ELF-1 (cell line): ENCODE measurements around the gene SGK1.
"Not testable (repeated sequence)": the region's sequence is repeated elsewhere in the genome, so short reads cannot be mapped to it uniquely, and the experiment has no call there.

Source experiments
- DNase-seq: peaks from one replicate; pipeline ENCODE4 v3.0.0-alpha.2; 2016; ENCODE audit warnings: low read depth, low spot score

The SGK1 gene

DNA sequence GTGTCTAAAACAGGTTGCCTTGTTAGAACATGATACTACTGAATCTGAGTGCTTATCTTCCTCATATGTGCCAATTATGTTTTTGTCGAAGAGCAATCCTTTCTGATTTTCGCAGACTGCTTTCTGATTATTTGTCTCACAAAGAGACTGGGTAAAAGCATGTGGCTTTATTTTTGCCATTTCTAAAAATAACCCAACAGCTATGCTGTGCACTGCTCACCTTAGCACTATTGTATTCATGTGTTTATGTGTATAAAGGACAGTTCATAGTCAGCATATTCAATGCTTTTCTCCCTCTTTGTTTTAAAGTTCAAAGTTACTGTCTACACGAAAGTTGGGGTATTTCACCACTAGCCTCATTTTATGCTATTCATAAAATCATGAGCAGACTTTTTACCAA lies 127.0 kb downstream of the SGK1 start:
- DNase-seq = no peak

DNA sequence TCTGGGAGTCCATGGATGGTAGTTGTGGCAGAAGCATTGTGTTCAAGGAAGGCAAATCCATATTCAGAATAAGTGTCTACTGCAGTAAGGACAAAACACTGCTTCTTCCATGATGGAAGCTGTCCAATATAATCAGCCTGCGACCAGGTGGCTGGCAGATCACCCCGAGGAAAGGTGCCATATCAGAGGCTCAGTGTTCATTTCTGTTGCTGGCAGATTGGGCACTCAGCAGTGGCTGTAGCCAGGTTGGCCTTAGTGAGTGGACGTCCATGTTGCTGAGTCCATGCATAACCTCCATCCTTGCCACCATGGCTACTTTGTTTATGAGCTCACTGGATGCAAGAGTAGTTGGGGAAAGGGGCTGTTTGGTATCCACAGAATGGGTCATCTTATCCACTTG lies 130.2 kb downstream of the SGK1 start:
- DNase-seq = no peak

DNA sequence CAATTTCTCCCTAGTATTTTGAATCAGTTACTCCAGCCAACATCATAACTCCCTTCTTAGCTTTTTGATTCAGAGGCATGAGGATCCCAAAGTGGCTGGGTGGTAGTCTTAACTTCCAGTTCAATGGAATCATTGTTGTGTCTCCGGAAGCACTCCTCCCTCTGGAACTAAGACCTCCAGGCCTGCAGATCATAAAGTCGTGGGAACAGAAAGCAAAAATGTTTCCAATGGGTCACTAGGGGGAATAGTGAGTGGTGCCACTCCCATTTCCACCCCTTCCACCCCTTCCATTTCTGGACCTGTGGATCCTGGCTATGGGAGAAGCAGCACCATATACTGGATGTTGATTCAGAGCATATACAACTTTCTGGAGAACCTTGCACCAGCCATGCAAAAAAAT lies 130.8 kb downstream of the SGK1 start:
- no peak for DNase-seq

DNA sequence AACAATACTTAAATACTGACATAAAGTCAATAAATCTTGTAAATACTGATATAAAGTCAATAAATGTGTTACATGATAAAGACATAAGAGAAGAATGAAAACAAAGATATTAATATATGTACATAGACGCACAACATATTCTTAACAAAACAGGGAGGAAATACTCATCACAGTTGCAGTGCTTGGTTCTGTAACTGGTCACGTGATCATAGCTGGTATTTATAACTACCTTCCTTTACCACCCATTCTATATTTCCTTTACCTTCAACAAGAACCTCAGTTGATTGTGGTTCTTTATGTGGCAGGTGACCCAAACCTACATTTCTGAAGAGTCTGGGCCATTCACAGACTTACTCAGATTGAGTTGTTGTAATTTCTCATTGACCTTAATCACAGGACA lies 131.6 kb downstream of the SGK1 start:
- no peak for DNase-seq

DNA sequence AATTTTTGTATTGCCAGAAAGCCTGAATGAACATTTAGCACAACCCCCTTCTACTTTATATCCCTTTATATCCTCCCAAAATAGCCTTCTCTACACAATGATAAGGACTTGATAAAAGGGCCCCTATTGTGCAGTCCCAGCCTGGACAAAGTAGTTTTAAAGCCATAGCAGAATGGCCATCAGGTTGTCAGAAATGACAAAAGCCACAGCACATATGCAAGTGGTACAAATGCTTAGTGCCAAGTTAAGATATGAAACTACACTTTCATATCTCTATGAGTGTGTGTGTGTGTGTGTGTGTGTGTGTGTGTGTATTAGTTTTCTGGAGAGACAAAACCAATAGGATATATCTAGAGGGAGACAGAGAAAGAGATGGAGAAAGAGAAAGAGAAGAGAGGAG lies 132.6 kb downstream of the SGK1 start:
- no peak for DNase-seq

DNA sequence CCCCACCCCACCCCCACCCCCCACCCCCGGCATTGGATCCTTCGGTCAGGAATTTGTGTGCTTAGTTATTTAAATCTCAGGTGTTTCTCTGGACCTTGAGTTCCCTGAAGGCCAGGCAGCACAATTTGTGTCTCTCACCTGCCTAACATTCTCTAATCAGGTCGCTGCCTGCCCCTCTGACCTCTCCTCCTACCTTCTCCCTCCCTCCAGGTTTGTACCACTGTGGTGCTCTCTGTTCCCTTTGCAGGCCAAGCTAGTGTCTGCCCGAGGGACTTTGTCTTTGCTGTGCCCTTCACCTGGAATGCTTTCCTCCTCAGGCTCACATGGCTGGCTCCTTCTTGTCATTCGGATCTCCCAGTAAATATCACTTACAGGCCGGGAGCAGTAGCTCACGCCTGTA lies 134.1 kb downstream of the SGK1 start:
- peak; percentile 78 for DNase-seq

DNA sequence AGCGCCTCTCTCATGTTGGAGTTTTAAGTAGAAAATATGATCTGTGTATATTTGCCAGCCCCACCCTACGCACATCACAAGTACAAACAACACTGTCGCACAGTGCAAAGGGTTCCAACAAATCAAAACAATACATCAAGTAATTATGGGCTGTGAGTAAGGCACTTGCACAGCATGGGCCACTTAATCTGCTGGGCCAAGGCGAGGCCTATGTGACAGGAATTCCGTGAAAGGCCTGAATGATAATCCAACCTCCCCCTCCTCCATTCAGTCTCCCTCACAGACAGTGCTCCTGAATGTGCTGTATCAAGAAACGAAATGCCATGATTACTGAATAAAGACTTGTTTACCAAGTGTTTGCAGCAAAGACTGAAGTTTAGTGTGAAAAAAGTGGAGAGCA lies 135.4 kb downstream of the SGK1 start:
- DNase-seq = no peak

DNA sequence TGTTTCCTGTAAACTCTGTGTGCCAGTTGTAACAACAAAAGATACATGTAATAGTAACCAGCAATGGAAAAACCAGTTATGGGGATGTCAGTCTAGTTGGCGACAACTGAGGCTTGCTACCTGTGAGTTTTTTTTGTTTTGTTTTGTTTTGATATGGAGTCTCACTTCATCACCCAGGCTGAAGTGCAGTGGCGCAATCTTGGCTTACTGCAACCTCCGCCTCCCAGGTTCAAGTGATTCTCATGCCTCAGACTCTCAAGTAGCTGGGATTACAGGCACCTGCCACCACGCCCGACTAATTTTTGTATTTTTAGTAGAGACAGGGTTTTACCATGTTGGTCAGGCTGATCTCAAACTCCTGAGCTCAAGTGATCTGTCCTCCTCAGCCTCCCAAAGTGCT lies 136.2 kb downstream of the SGK1 start:
- DNase-seq = not testable (repeated sequence)

DNA sequence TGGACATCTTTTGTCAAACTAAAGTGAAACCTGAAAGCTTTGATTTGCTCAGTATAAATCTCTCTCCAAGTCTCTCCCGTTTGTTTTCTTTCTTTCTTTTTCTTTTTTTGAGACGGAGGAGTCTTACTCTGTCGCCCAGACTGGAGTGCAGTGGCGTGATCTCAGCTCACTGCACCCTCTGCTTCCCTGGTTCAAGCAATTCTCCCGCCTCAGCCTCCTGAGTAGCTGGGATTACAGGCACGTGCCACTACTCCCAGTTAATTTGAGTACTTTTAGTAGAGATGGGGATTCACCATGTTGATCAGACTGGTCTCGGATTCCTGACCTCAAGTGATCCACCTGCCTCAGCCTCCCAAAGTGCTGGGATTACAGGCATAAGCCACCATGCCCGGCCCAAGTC lies 136.7 kb downstream of the SGK1 start:
- not testable (repeated sequence) for DNase-seq

DNA sequence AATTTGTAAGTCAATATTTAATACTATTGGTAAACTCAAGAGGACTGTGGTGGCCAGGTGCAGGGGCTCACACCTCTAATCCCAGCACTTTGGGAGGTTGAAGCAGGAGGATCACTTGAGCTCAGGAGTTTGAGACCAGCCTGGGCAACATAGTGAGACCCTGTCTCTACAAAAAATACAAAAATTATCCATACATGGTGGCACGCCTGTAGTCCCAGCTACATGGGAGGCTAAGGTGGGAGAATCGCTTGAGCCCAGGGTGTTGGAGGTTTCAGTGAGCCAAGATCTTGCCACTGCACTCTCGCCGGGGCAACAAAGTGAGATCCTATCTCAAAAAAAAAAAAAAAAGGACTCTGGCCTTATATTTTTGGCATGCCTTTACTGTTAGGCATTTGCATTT lies 137.4 kb downstream of the SGK1 start:
- DNase-seq = not testable (repeated sequence)

DNA sequence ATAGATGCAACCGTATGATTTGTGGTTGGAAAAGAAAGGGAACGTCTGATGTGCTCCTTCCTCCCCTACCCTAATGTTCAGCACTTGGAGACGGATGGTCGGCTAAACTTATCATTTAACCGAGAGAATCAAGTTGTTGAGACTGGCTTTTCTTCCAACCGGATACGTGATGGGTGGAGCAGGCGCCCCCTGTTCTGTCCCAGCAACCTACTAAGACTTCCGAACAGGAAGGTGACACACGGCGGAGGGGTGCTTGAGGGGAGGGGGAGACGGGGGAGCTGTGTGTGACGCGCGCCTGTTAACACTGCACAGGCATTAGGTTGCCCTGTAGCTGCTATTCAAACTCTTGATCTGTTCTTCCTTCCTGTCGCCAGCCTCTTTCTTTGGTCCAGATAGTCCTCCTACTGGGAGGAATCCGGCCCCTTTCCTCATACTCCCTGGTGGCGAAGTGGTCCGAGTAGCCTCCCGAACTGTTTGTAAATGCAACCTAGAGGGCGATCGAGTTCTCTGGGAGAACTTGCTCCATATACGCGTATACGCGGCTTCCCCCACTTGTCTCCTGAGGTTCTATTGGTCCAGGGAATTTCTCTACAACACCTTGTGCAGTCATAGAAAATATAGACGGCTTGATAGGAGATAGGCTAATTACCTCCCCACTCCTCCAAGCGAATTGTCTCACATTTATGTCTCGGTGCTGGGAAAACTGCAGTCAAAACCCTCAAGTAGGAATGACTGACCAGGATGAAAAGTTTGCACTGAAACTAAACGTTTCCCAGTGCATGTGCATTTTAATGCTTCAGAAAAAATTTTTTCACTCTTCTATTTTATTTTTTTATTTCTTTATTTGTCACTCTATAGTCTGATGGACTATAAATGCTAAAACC lies 139.5 kb downstream of the SGK1 start:
- DNase-seq = peak; percentile 94

DNA sequence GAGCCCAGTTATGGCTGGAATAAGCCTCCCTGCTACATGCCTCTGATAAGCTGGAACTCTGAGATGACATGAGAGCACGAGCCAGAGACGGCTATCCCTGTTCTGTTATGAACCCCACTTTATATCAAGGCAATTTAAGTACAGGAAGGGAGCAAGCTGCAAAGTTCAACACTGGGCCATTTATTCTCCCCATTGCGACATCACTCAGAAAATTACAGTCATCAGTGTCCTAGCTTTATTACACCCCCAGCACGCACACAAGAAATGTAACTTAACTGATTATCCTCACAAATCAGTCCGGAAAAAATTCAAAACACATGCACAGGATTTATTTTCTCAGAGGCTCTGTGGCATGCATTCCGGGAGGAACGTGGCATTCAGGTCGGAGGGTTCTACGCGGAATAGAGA lies 140.2 kb downstream of the SGK1 start:
- DNase-seq = no peak

DNA sequence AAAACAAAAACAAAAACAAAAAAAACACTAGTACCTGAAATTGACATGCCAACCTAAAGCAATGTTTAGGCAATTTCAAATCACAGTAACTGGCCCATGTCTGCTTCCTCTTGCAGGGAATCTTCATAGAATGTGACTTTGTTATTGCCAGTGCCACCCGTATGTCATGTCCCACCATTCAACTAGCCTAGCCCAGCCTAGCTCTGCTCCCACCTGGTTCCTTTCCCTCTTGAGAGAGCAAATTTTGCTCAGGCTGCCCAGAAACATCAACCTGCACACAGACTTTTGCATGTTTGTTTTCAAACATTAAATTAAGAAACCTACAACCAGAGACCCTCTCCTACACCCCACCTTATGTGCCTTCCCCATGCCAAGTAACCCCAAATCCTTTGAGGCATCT lies 140.7 kb downstream of the SGK1 start:
- no peak for DNase-seq

DNA sequence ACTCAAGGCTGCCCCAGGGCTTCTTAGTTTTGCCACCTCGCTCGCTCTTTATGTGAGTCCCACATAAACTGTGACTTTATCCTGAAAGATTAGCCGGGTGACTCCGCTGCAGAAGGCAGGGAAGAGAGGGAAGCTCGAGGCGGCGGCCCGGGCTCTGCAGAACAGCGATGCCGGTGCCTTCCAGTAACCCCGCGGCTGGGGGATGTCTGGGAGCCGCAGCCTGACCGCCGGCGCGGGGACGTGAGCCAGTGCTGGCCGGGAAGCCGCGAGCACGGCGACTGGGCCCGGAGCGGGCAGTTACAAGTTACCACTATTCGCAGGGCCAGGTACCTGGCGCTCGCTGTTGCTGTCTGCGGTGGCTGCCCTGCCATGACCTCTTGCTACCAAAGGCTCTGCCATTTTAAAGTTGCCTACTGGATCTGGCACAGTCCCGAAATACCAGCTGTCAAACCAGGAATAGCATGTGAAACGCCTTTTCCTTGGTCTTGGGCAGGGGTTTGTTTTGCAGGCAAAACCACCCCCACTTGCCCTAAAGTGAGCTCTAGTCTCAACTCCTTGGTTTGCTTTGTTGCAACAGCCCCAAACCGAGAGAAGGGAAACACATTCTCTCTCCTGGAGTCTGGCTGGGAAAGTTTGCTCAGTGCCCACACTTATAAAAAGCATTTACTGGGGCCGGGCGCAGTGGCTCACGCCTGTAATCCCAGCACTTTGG lies 141.5 kb downstream of the SGK1 start:
- peak; percentile 76 for DNase-seq

DNA sequence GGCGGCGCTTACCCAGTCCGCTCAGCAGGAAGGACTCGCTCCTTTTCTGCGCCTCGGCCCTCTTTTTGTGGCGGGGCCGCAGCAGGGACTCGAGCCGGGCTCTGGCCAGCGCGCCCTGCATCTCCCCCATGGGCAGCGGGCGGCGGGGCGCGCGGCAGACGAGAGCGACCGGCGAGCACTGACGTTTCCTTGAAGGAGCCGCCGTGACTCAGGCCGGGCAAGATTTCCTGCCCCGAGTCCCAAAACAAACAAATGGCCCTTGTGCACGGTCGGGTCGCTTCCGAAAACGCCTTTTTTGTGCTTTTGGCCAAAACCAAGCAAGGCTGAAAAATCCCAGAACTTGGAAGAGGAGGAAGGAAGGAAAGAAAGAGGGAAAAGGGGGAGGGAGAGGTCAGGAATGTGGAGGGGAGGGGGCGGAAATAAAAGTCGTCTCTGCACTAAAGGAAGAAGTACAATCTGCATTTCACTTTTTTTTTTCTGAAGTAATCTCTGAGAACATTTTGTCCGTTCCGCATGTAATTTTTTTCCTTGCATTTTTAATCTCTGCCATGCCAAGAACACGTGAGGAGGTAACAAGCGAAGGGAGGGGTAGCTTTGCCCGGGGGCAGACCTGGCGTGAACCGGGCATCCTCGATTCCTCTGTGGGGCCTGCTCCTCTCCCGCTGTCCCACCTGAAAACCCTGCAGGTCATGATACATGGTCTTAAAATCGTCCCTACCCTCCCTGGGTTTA lies 142.2 kb downstream of the SGK1 start:
- DNase-seq = peak; percentile 85

DNA sequence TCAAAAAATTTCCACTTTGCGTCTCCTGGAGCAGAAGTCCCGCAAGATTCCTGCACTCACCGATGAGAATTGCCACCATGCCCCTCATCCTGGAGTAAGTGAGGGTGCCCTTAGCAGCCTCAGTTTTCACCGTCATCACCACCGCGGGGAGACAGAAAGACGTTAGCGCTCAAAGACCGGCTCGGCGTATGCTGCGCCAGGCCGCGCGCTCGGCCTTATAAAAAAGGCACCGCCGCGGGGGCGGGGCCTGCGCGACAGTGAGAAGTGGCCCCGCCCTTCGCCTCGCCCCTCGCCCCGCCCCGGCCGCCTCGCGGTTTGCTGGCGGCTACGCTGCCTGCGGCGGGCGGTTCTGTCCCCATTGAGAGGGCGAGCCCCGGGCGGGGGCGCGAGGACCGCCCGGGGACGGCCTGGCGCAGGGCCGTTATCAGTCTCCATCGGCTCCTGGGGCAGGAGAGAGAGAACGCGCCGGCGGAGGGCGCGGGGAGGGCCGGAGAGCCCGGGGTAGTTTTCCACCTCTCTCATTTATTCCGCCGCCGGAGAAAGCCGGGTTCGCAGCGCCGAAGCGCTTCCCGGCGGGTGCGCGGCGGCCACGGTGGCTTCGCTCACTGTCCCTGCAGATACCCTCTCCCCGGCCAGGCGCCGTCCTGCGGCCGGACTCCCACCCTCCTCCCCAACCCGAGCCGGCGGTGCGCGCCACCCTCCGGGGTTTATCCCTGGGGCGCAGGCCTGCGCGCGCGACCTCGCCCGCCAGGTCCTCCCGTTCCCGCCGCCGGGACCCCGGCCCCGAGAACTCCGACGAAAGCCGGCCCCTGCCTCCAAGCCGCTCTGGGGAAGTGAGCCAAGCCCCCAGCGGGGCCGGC lies 143.0 kb downstream of the SGK1 start:
- DNase-seq = peak; percentile 95

DNA sequence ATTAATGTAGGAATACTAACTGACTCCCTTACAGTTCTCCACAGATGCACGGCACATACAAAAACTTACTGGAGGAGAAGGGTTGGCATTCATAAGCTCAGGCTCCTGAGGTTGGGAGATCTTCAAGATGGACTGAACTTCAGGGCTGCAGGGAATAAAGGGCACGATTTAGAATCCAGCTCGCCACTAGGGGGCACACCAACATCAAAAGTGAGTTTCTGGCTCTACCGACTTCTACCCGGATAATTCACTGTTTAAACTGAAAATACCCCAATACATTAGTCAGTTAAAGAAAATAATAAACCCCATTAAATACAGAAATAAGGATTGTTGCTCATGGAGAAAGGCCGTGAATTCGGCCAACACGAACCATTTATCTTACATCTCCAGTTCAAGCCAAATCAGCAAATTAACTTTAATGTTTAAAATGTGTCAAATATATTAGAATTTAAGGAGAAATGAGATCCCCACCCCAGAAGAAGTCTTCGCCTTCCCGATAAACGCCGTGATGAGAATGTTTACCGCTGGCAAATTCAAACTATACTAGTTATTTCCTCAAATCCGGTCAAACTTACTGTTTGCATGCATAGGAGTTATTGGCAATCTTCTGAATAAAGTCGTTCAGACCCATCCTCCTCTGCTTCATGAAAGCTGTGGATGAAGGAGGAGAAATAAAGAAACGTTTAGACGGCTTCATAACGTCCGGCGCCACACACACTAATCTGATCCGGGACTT lies 143.8 kb downstream of the SGK1 start:
- DNase-seq = peak; percentile 90

DNA sequence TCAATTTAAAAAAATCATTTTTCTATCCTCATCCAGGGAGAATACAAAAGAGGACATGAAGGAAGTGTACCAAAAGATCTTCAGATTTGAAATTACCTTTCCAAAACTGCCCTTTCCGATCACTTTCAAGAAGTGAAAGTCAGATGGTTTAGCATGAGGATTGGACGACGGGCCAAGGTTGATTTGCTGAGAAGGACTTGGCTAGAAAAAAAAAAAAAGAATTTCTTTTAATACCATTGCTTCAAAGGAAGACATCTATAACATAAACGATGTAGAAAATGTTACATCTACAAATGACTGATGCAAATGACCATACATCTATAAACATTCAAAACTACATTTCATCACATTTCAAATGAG lies 144.6 kb downstream of the SGK1 start:
- DNase-seq = no peak

DNA sequence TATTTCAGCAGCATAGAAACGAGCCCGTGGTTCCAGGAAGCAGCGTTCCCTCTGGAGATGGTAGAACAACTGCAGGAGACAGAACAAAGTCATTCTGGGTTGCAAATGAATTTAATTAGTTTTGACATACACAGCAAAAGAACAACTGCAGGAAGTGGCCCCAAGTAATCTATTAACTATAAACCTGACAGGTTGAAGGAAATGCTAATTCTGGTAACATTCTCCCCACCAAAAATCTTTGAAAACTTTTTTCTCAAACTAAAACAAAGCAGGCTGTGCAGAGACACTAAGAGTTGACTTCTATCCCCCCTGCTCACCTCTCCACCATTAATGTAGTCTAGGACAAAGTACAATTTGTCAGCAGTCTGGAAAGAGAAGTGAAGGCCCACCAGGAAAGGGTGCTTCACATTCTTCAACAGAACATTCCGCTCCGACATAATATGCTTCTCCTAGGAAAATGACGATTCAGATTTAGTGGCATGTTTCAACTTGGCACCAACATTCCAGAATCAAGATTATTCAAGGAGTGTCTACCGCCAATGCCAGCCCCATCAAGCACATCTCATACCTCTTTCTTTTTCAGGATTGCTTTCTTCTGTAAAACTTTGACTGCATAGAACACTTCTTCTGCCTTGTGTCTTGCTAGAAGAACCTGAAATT lies 145.1 kb downstream of the SGK1 start:
- no peak for DNase-seq

DNA sequence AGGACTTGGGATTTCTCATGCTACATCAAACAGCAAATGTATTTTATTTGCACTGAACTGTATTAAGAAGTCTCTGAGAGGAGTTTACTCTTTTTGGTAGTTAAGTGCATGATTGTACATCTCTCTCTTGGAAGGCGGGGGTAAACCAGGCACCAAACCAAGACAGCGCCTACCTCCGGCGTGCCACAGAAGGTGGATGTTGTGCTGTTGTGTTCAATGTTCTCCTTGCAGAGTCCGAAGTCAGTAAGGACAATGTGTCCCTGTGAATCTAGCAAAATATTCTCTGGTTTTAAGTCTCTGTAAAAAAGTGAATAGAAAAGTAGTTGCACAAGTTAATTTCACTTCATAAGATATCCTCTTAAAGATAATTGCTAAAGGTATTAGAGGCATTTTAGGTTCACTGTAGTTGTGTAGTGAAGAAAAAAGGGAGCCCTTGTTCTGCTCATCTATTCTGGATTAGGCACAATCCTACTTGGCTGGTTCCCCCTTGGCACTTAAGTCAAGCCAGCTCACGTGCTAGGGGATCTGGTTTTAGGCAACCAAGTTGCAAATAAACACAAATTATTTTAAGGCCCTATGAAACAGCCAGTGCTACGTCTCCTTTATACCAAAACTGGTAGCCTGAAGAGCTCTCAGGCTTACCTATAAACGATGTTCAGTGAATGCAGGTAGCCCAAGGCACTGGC lies 145.7 kb downstream of the SGK1 start:
- no peak for DNase-seq
